Heart left ventricle (tissue), 16 donors: Measurements from ENCODE around the gene TCEANC. TPM values are rescaled to one million over a fixed set of nuclear protein-coding genes. Genes with fewer than 3 reads are reported as not detected.
"Not testable (repeated sequence)": the region's sequence is repeated elsewhere in the genome, so short reads cannot be mapped to it uniquely, and the experiment has no call there.

ENCODE experiments used
- ATAC-seq, 4 donors: fragments of 200-7000 bp; cut with Tn5 transposase; one replicate each; pipeline ENCODE4 v1.9.1; 2020 to 2022; ENCODE audit warnings: moderate library complexity in 4 of 4, mild to moderate bottlenecking in 3 of 4, moderate number of reproducible peaks in 1 of 4
- DNase-seq, 5 donors: peaks; one replicate each; pipeline ENCODE4 v3.0.0-alpha.2; 2020
- H3K27ac ChIP-seq, 12 donors: fragments of 200-600 bp; sonication (generic) in 4 of 12; one replicate each; pipeline versions ENCODE4 v1.5.0 to v1.8.0; 2016 to 2022; ENCODE audit warnings: mild to moderate bottlenecking in 2 of 12
- H3K27me3 ChIP-seq, 9 donors: fragments of 200-600 bp; sonication (generic) in 2 of 9; one replicate each; pipeline versions ENCODE4 v1.5.1 to v1.8.0; 2016 to 2022; ENCODE audit warnings: mild to moderate bottlenecking in 3 of 9
- H3K36me3 ChIP-seq, 9 donors: fragments of 200-600 bp; sonication (generic) in 2 of 9; one replicate each; pipeline versions ENCODE4 v1.5.0 to v1.8.0; 2018 to 2022; ENCODE audit warnings: mild to moderate bottlenecking in 2 of 9
- H3K4me1 ChIP-seq, 12 donors: fragments of 200-600 bp; sonication (generic) in 4 of 12; one replicate each; pipeline versions ENCODE4 v1.5.0 to v1.8.0; 2016 to 2022; ENCODE audit warnings: mild to moderate bottlenecking in 3 of 12
- H3K4me3 ChIP-seq, 12 donors: fragments of 200-600 bp; sonication (generic) in 4 of 12; one replicate each; pipeline versions ENCODE4 v1.5.0 to v1.8.0; 2017 to 2022; ENCODE audit warnings: mild to moderate bottlenecking in 9 of 12, moderate library complexity in 4 of 12
- H3K9me3 ChIP-seq, 12 donors: fragments of 200-600 bp; sonication (generic) in 4 of 12; one replicate each; pipeline versions ENCODE4 v1.5.0 to v1.8.0; 2016 to 2022; ENCODE audit warnings: mild to moderate bottlenecking in 1 of 12
- POLR2A ChIP-seq, 2 donors: fragments of 450-650 bp; IDR thresholded peaks; one replicate each; pipeline ENCODE4 v1.6.1; 2017; ENCODE audit warnings: antibody characterized with exemption in 2 of 2, mild to moderate bottlenecking in 2 of 2, moderate library complexity in 2 of 2
- WGBS, 4 donors: extraction: QIAGEN DNeasy Blood & Tissue Kit in 2 of 4; methylation state at CpG; one replicate each; pipeline versions ENCODE4 v1.1.5 to v1.1.7; 2013 to 2018; 5-methylcytosine and 5-hydroxymethylcytosine counted together
- intact Hi-C, 10 donors: fragments of 100-400 bp; cut with DNase I; formaldehyde crosslinking; loops; one replicate each; pipeline versions ENCODE4 v1.11.1 to v1.14.2; 2022
- polyA plus RNA-seq, 2 donors: library from polyadenylated mRNA; stranded (reverse); fragments of 200-250 nt; gene quantifications; one replicate each; pipeline ENCODE4 v1.2.3, GENCODE V29; 2013
- total RNA-seq, 9 donors: library from RNA; depleted of rRNA in 2 of 9; stranded (reverse); fragments of >200 nt in 2 of 9; fragmentation: NEBNext Ultra II Directional in 3 of 9; extraction: Animal tissue kit (Norgen Biotek cat#: 25700) in 3 of 9; gene quantifications; one replicate each; pipeline versions ENCODE4 v1.1.0 to v1.2.4, GENCODE V29; 2016 to 2023
- TF ChIP-seq, protein P1 (sequence below), 12 donors: fragments of 200-600 bp; sonication (generic) in 4 of 12; IDR thresholded peaks; one replicate each; pipeline versions ENCODE4 v1.5.0 to v1.8.0; 2018 to 2022; ENCODE audit warnings: antibody characterized with exemption in 12 of 12, mild to moderate bottlenecking in 5 of 12
- donor health status: ischemic (EF 13 %, LVEDD 7.1; RV severe dilation, severe dysfunction).
- donor health status: healthy with polysubstance abuse.
- donor health status: DM: no; HTN: yes; CAD: no.
- donor health status: DM: no; HTN: no; CAD: no.
- donor health status: ischemic (EF 25% LVEDD 6.9; RV normal size, moderate dysfunction).
- donor health status: ischemic (EF 25% LVEDD 5.7; RV mildly dilated, moderate dysfunction).
- donor health status: healthy.
- donor health status: DM: yes; HTN: yes; CAD: no.
- donor health status: ischemic (EF 35%, LVEDD 5.7; RV mildly dilated, moderate dysfunction).
- donor health status: nonischemic (EF 11% LVEDD 7.7; RV severe dilation, severe dysfunction).
- donor health status: DM: yes; HTN: yes; CAD: no.
- donor health status: PGD.
- donor health status: ischemic (EF 29% LVEDD 5.4; RV normal size, mild dysfunction).
- donor health status: nonischemic (EF 23%, LVEDD 6.1; RV moderate dilation, normal function).

TCEANC gene
- total and polyA plus RNA-seq, 11 donors, result 1.0 to 6.8 (median 3.9) TPM

DNA sequence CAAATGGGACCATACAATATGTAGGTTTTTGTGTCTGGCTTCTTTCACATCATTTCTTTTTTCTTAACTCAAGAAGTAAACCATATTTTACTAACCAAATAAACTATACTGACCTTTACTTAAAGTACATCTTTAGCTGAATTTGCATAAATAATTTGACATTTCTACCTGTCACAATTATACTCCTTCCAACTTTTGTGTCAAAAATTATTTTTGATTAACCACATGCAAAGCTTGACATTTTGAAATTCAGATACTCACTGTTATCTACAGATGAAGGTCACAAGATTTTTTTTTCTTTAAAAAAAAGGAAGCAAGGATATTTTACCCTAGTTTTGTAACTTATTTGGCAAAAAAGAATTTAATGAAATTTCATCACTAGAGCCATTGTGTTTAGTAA lies 23.9 kb downstream of the TCEANC start:
- H3K4me1 ChIP-seq, result no peaks in the 10 kb centered on the region
- no peak for ATAC-seq
- no peak for TF ChIP-seq POLR2A (IDR thresholded peaks at IDR 0.05)
- TF ChIP-seq, protein P1, sequence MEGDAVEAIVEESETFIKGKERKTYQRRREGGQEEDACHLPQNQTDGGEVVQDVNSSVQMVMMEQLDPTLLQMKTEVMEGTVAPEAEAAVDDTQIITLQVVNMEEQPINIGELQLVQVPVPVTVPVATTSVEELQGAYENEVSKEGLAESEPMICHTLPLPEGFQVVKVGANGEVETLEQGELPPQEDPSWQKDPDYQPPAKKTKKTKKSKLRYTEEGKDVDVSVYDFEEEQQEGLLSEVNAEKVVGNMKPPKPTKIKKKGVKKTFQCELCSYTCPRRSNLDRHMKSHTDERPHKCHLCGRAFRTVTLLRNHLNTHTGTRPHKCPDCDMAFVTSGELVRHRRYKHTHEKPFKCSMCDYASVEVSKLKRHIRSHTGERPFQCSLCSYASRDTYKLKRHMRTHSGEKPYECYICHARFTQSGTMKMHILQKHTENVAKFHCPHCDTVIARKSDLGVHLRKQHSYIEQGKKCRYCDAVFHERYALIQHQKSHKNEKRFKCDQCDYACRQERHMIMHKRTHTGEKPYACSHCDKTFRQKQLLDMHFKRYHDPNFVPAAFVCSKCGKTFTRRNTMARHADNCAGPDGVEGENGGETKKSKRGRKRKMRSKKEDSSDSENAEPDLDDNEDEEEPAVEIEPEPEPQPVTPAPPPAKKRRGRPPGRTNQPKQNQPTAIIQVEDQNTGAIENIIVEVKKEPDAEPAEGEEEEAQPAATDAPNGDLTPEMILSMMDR (IDR thresholded peaks at IDR 0.05), result no peak
- intact Hi-C loops, result no loop called here
- DNase-seq, result no peak
- no peaks in the 10 kb centered on the region for H3K36me3 ChIP-seq
- H3K27me3 ChIP-seq, result no peaks in the 10 kb centered on the region
- H3K9me3 ChIP-seq, result no peaks in the 10 kb centered on the region
- H3K4me3 ChIP-seq, result no peak overlapping the region
- no peak overlapping the region for H3K27ac ChIP-seq

DNA sequence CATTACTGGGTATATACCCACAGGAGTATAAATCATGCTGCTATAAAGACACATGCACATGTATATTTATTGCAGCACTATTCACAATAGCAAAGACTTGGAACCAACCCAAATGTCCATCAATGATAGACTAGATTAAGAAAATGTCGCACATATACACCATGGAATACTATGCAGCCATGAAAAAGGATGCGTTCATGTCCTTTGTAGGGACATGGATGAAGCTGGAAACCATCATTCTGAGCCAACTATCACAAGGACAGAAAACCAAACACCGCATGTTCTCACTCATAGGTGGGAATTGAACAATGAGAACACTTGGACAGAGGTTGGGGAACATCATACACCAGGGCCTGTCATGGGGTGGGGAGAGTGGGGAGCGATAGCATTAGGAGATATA lies 26.8 kb downstream of the TCEANC start:
- H3K27me3 ChIP-seq, H3K4me1 ChIP-seq, H3K9me3 ChIP-seq, H3K4me3 ChIP-seq, H3K27ac ChIP-seq, DNase-seq, H3K36me3 ChIP-seq, intact Hi-C loops, ATAC-seq: not testable (repeated sequence)
- 91 to 98% (median 95%) methylated on average over 3 to 4 of the region's 4 CpGs for WGBS, 4 donors

DNA sequence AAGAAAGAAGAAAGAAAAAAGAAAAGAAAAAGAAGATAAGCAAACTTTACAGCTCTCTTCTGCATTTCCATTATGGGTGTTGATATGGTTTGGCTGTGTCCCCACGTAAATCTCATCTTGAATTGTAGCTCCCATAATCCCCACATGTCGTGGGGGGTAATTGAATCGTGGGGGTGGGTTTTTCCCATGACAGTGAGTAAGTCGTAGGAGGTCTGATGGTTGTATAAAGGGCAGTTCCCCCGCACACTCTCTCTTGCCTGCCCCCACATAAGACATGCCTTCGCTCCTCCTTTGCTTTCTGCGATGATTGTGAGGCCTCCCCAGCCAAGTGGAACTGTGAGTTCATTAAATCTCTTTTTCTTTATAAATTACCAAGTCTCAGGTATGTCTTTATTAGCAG lies 28.7 kb downstream of the TCEANC start:
- H3K4me3 ChIP-seq, result no peak overlapping the region
- DNase-seq (no peak), ATAC-seq (no peak)
- no peaks in the 10 kb centered on the region for H3K4me1 ChIP-seq
- no peak for TF ChIP-seq POLR2A (IDR thresholded peaks at IDR 0.05)
- TF ChIP-seq, protein P1 (IDR thresholded peaks at IDR 0.05), result no peak
- no peak overlapping the region for H3K27ac ChIP-seq
- peaks cover 0 to 5% (median 0%) of the 10 kb centered on the region in 9 donors for H3K27me3 ChIP-seq
- intact Hi-C loops, result no loop called here
- H3K9me3 ChIP-seq, result peaks cover 0 to 4% (median 0%) of the 10 kb centered on the region in 12 donors
- WGBS, 4 donors, result 73 to 94% (median 86%) methylated on average over 7 of the region's 7 CpGs
- H3K36me3 ChIP-seq, result no peaks in the 10 kb centered on the region

DNA sequence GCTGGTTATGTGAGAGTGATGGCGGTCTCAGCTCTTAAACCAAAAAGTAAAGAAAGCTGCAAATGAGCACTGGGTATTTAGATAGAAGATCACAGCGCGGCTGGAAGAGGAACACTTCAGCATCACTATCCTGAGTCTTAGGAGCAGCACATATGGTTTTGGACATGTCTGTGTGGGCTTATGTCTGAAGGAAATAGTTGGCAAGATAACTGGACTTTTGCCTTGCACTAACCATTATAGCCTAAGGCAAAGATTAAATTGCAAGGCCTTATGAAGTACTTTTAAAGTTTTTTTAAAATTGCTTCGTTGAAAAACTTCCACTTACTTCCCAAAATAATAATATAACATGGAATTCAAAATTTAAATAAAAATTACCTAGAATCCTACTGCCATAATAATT lies 31.4 kb downstream of the TCEANC start:
- H3K4me3 ChIP-seq, result no peak overlapping the region
- DNase-seq (no peak), ATAC-seq (no peak)
- TF ChIP-seq, protein P1 (IDR thresholded peaks at IDR 0.05), result no peak
- TF ChIP-seq POLR2A (IDR thresholded peaks at IDR 0.05), result no peak
- peaks cover 0 to 4% (median 0%) of the 10 kb centered on the region in 12 donors for H3K9me3 ChIP-seq
- no peaks in the 10 kb centered on the region for H3K36me3 ChIP-seq
- no peak overlapping the region for H3K27ac ChIP-seq
- 76 to 96% (median 84%) methylated on average over 4 of the region's 4 CpGs for WGBS, 4 donors
- peaks cover 0 to 6% (median 0%) of the 10 kb centered on the region in 12 donors for H3K4me1 ChIP-seq
- H3K27me3 ChIP-seq, result peaks cover 0 to 21% (median 0%) of the 10 kb centered on the region in 9 donors
- intact Hi-C loops, result no loop called here

DNA sequence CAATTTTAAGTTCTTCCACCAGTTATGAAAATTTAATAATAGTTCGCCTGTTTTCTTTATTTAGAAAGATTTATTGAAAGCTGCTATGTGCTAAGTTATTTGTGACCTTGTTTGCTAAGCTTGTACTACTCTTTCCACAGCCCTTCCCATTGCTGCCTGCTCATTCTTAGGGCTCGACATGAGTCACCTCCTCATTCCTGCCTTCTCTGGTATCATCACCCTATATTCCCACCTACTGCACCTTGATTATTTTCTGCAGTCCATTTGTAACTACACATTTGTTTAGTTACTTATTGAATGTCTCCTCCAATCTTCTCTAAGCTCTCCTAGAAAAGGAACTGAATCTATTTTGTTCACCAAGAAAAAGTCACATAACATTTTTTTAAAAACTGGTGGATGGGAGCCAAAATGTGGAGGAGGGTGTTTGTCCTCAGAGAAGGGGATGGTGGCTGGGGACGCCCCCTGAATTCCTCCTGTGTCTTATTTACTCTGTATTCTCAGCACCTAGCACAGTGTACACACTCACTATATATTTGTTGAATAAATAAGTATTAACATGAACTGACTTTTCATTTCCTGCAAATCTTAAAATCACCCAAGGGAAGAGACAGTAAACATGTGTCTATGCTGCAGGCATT lies 32.3 kb downstream of the TCEANC start:
- ATAC-seq (no peak), DNase-seq (no peak)
- 39 to 71% (median 48%) methylated on average over 3 of the region's 3 CpGs for WGBS, 4 donors
- Histone ChIP-seq H3K27me3 (peaks cover 0 to 27% (median 0%) of the 10 kb centered on the region in 9 donors), H3K36me3 (no peaks in the 10 kb centered on the region), H3K4me1 (peaks cover 0 to 6% (median 0%) of the 10 kb centered on the region in 12 donors), H3K4me3 (no peak overlapping the region), H3K27ac (no peak overlapping the region), H3K9me3 (peaks cover 0 to 4% (median 0%) of the 10 kb centered on the region in 12 donors)
- intact Hi-C loops, result loop anchor here in 1 of 10 donors (5.0 kb wide), 1 partner anchor 47 kb away; the partner anchor contains the start of genes OFD1 and TRAPPC2
- TF ChIP-seq POLR2A (IDR thresholded peaks at IDR 0.05), result no peak
- TF ChIP-seq, protein P1 (IDR thresholded peaks at IDR 0.05), result no peak
